22Rv1 (cell line): ENCODE data around the gene CREM.

Experiments used
- ZFX ChIP-seq: fragments of 450-650 bp; IDR thresholded peaks from 2 replicates; pipeline ENCODE4 v1.6.1; 2017; ENCODE audit warnings: antibody characterized with exemption, borderline replicate concordance
- TF ChIP-seq, protein P1 (sequence below): fragments of 450-650 bp; IDR thresholded peaks from 2 replicates; pipeline ENCODE4 v1.5.1; 2017; ENCODE audit warnings: mild to moderate bottlenecking

DNA sequence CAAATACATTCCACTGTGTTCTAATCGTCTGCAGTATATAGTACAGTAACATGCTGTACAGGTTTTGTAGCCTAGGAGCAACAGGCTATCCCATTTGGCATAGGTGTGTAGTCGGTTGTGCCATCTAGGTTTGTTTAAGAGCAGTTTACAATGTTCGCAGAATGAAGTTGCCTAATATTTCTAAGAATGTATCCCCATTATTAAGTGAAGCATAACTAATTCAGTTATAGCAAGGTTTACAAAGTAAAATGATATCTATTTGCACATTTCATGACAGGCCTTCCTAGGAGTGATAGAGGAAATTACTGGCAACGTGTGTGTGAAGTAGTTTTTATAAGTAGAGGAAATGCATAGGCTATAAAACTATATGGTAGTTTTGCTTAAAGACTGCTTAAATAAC, 4.0 kb downstream of the CREM start:
- TF ChIP-seq, protein P1, sequence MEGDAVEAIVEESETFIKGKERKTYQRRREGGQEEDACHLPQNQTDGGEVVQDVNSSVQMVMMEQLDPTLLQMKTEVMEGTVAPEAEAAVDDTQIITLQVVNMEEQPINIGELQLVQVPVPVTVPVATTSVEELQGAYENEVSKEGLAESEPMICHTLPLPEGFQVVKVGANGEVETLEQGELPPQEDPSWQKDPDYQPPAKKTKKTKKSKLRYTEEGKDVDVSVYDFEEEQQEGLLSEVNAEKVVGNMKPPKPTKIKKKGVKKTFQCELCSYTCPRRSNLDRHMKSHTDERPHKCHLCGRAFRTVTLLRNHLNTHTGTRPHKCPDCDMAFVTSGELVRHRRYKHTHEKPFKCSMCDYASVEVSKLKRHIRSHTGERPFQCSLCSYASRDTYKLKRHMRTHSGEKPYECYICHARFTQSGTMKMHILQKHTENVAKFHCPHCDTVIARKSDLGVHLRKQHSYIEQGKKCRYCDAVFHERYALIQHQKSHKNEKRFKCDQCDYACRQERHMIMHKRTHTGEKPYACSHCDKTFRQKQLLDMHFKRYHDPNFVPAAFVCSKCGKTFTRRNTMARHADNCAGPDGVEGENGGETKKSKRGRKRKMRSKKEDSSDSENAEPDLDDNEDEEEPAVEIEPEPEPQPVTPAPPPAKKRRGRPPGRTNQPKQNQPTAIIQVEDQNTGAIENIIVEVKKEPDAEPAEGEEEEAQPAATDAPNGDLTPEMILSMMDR, result no peak
- TF ChIP-seq ZFX, result no peak
